Glutamatergic neuron (in vitro differentiated cells): Measurements from ENCODE around the gene PABPN1L. TPM values are rescaled to one million over a fixed set of nuclear protein-coding genes. Genes with fewer than 3 reads are reported as not detected.

ENCODE experiments used
- DNase-seq: peaks from one replicate; pipeline ENCODE4 v3.0.0; 2022
- H3K27ac Mint-ChIP-seq: one replicate; pipeline ENCODE4 v1.8.0; 2020; ENCODE audit warnings: mild to moderate bottlenecking, mixed read lengths, inconsistent platforms; ENCODE audit not compliant: unreplicated experiment
- H3K27me3 Mint-ChIP-seq: one replicate; pipeline ENCODE4 v1.8.0; 2020; ENCODE audit warnings: mild to moderate bottlenecking, moderate library complexity, mixed read lengths, inconsistent platforms; ENCODE audit not compliant: unreplicated experiment
- H3K36me3 Mint-ChIP-seq: one replicate; pipeline ENCODE4 v1.8.0; 2020; ENCODE audit warnings: mild to moderate bottlenecking, mixed read lengths, inconsistent platforms; ENCODE audit not compliant: unreplicated experiment
- H3K4me1 Mint-ChIP-seq: one replicate; pipeline ENCODE4 v1.8.0; 2020; ENCODE audit warnings: mild to moderate bottlenecking, low read depth, mixed read lengths, inconsistent platforms; ENCODE audit not compliant: unreplicated experiment
- H3K4me3 Mint-ChIP-seq: one replicate; pipeline ENCODE4 v1.8.0; 2020; ENCODE audit warnings: mild to moderate bottlenecking, mixed read lengths, inconsistent platforms; ENCODE audit not compliant: unreplicated experiment
- H3K9me3 Mint-ChIP-seq: one replicate; pipeline ENCODE4 v1.8.0; 2020; ENCODE audit warnings: mild to moderate bottlenecking, moderate library complexity, mixed read lengths, inconsistent platforms; ENCODE audit not compliant: unreplicated experiment
- total RNA-seq: library from RNA; stranded (reverse); fragmentation: NEBNext Ultra II Directional; extraction: Animal tissue kit (Norgen Biotek cat#: 25700); gene quantifications from one replicate; pipeline ENCODE4 v1.2.1, GENCODE V29; 2021; ENCODE audit not compliant: unreplicated experiment
- TF ChIP-seq, protein P1 (sequence below): fragments of 200-600 bp; sonication (generic); IDR thresholded peaks from one replicate; pipeline ENCODE4 v1.5.0; 2021; ENCODE audit not compliant: partially characterized antibody, unreplicated experiment

The PABPN1L gene
- total RNA-seq, 1 donor from 2014 or later: 3.9 TPM

DNA sequence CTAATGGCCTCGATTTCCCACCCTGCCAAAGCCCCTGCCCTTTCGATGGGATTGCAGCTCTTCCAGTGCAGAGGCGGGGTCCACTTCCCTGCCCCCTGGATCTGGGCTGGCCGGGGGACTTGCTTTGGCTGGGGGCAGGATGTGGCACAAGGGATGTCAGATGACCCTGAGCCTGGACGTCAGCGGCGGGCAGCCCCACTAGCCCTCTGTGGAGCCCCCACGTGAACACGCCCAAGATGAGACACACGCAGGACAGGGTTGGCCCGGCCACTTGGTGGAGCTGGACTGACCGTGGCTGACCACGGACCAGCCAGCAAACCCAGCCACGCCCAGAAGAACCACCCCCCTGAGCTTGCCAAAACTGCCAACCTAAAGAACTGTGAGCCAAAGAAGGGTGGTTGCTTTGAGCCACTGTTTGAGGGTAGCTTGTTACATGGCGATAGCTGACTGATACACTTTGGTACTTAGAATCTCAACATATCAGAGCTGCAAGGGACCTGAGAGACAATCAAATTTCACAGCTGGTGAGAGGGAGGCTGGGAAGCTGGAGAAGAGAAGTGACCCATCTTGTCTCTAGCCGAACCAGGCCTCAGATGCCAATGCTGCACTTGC is 46.6 kb upstream of the PABPN1L start:
- peaks cover 12% of the 10 kb centered on the region for H3K36me3 Mint-ChIP-seq
- H3K9me3 Mint-ChIP-seq: peaks cover 21% of the 10 kb centered on the region
- DNase-seq: no peak
- TF ChIP-seq, protein P1, sequence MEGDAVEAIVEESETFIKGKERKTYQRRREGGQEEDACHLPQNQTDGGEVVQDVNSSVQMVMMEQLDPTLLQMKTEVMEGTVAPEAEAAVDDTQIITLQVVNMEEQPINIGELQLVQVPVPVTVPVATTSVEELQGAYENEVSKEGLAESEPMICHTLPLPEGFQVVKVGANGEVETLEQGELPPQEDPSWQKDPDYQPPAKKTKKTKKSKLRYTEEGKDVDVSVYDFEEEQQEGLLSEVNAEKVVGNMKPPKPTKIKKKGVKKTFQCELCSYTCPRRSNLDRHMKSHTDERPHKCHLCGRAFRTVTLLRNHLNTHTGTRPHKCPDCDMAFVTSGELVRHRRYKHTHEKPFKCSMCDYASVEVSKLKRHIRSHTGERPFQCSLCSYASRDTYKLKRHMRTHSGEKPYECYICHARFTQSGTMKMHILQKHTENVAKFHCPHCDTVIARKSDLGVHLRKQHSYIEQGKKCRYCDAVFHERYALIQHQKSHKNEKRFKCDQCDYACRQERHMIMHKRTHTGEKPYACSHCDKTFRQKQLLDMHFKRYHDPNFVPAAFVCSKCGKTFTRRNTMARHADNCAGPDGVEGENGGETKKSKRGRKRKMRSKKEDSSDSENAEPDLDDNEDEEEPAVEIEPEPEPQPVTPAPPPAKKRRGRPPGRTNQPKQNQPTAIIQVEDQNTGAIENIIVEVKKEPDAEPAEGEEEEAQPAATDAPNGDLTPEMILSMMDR: no peak
- H3K4me1 Mint-ChIP-seq: peaks cover 32% of the 10 kb centered on the region
- peaks cover 17% of the 10 kb centered on the region for H3K27me3 Mint-ChIP-seq
- no peak overlapping the region for H3K4me3 Mint-ChIP-seq
- peak overlapping the region; percentile 8 for H3K27ac Mint-ChIP-seq

- Mint-ChIP-seq H3K27ac (peak overlapping the region; percentile 83), H3K4me3 (peak overlapping the region; percentile 69), H3K9me3 (peaks cover 21% of the 10 kb centered on the region), H3K36me3 (peaks cover 12% of the 10 kb centered on the region), H3K27me3 (peaks cover 19% of the 10 kb centered on the region), H3K4me1 (peaks cover 34% of the 10 kb centered on the region)
- DNase-seq: no peak
- TF ChIP-seq, protein P1: no peak
These were observed 46.1 kb upstream of the PABPN1L start for GRCh38 chr16:88912556-88912955.

- Mint-ChIP-seq H3K4me1 (peaks cover 31% of the 10 kb centered on the region), H3K9me3 (peaks cover 19% of the 10 kb centered on the region), H3K27me3 (peaks cover 18% of the 10 kb centered on the region), H3K27ac (peak overlapping the region; percentile 52), H3K36me3 (peaks cover 12% of the 10 kb centered on the region), H3K4me3 (no peak overlapping the region)
- TF ChIP-seq, protein P1: no peak
- no peak for DNase-seq
These were observed 45.5 kb upstream of the PABPN1L start for GRCh38 chr16:88911946-88912310.

- H3K27ac Mint-ChIP-seq: peak overlapping the region; percentile 52
- peaks cover 26% of the 10 kb centered on the region for H3K4me1 Mint-ChIP-seq
- H3K9me3 Mint-ChIP-seq: peaks cover 18% of the 10 kb centered on the region
- peaks cover 16% of the 10 kb centered on the region for H3K27me3 Mint-ChIP-seq
- no peak for DNase-seq
- TF ChIP-seq, protein P1: no peak
- peaks cover 12% of the 10 kb centered on the region for H3K36me3 Mint-ChIP-seq
- no peak overlapping the region for H3K4me3 Mint-ChIP-seq
These were observed 44.9 kb upstream of the PABPN1L start for GRCh38 chr16:88911136-88911945.
